MM.1S (cell line): Measurements from ENCODE around the gene MECP2.

ENCODE experiments used
- DNase-seq: peaks from one replicate; pipeline ENCODE4 v3.0.0-alpha.2; 2015
- H2AFZ ChIP-seq: fragments of 300-600 bp; sonication (generic); 2 replicates; pipeline ENCODE4 v1.6.0; 2016; ENCODE audit warnings: antibody characterized with exemption, low read length
- H3F3A ChIP-seq: fragments of 300-600 bp; sonication (generic); 2 replicates; pipeline ENCODE4 v1.6.1; 2016; ENCODE audit warnings: mild to moderate bottlenecking, antibody characterized with exemption, low read length, moderate library complexity, mixed read lengths; ENCODE audit not compliant: insufficient read depth
- H3K27ac ChIP-seq: fragments of 300-600 bp; sonication (generic); 2 replicates; pipeline ENCODE4 v1.5.1; 2016; ENCODE audit warnings: mild to moderate bottlenecking, low read length
- H3K27me3 ChIP-seq: fragments of 300-600 bp; sonication (generic); replicated peaks from 2 replicates; pipeline ENCODE4 v1.6.0; 2016; ENCODE audit warnings: low read length; ENCODE audit not compliant: insufficient read depth
- H3K36me3 ChIP-seq: fragments of 300-600 bp; sonication (generic); replicated peaks from 2 replicates; pipeline ENCODE4 v1.6.1; 2016; ENCODE audit warnings: mild to moderate bottlenecking, low read length, mixed read lengths; ENCODE audit not compliant: insufficient read depth
- H3K4me1 ChIP-seq: fragments of 300-600 bp; sonication (generic); 2 replicates; pipeline ENCODE4 v1.6.1; 2016; ENCODE audit warnings: low read length, mixed read lengths
- H3K4me2 ChIP-seq: fragments of 300-600 bp; sonication (generic); 2 replicates; pipeline ENCODE4 v1.6.0; 2016; ENCODE audit warnings: low read depth, low read length
- H3K4me3 ChIP-seq: fragments of 300-600 bp; sonication (generic); 2 replicates; pipeline ENCODE4 v1.5.1; 2016; ENCODE audit warnings: low read length, mixed read lengths
- H3K79me2 ChIP-seq: fragments of 300-600 bp; sonication (generic); 2 replicates; pipeline ENCODE4 v1.6.1; 2016; ENCODE audit warnings: mixed run types, low read length, mixed read lengths
- H3K9ac ChIP-seq: fragments of 300-600 bp; sonication (generic); 2 replicates; pipeline ENCODE4 v1.6.1; 2016; ENCODE audit warnings: low read length, mixed read lengths
- H3K9me2 ChIP-seq: fragments of 300-600 bp; sonication (generic); replicated peaks from 2 replicates; pipeline ENCODE4 v1.6.1; 2016; ENCODE audit warnings: mild to moderate bottlenecking, low read length, mixed read lengths; ENCODE audit not compliant: insufficient read depth
- H3K9me3 ChIP-seq: fragments of 300-600 bp; sonication (generic); replicated peaks from 2 replicates; pipeline ENCODE4 v1.6.1; 2016; ENCODE audit warnings: mild to moderate bottlenecking, low read length, mixed read lengths; ENCODE audit not compliant: insufficient read depth
- H4K20me1 ChIP-seq: fragments of 300-600 bp; sonication (generic); 2 replicates; pipeline ENCODE4 v1.6.1; 2016; ENCODE audit warnings: mild to moderate bottlenecking, low read length, moderate library complexity, mixed read lengths; ENCODE audit not compliant: insufficient read depth
- EZH2 ChIP-seq: fragments of 300-600 bp; sonication (generic); optimal IDR thresholded peaks from 2 replicates; pipeline ENCODE3; 2017; ENCODE audit warnings: low read depth, mild to moderate bottlenecking, antibody characterized with exemption, low read length, mixed read lengths
- EZH2phosphoT487 ChIP-seq: fragments of 300-600 bp; sonication (generic); IDR thresholded peaks from 2 replicates; pipeline ENCODE4 v1.6.1; 2018; ENCODE audit warnings: antibody characterized with exemption, low read length
- TF ChIP-seq, protein P1 (sequence below): fragments of 300-600 bp; sonication (generic); IDR thresholded peaks from 2 replicates; pipeline ENCODE4 v1.5.1; 2016; ENCODE audit warnings: antibody characterized with exemption, low read length, mixed read lengths

MECP2 gene

DNA sequence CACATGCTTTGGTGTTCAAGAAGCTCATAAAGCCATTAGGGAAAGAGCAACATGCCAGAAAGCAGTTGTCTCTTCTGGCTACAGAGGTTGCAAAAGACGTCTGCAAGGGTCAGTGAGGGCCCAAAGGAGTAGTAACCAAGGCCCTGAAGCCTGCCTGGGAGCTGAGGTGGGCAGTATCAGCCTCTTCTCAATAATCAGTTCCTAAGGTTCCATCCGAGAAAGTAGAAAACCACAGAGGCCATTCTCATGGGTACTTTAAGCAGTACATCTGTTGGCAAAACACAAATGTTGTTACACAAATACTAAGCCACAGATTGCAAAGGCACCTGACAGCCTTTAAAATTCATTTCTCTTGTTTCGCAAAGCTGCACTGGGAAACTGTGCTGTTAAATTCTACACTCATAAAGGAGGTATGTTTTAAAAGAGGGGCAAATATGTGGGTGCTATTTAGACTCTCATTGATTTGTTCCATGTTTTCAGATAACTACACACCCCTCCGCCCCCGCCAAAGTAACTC, 37.7 kb downstream of the MECP2 start:
- DNase-seq, result no peak
- no peak overlapping the region for H3K4me3 ChIP-seq
- no peaks in the 10 kb centered on the region for H3K27me3 ChIP-seq
- no peaks in the 10 kb centered on the region for H4K20me1 ChIP-seq
- H3K4me1 ChIP-seq, result no peaks in the 10 kb centered on the region
- peaks cover 68% of the 10 kb centered on the region for H3K79me2 ChIP-seq
- H3K36me3 ChIP-seq, result no peaks in the 10 kb centered on the region
- no peak overlapping the region for H3K27ac ChIP-seq
- no peak overlapping the region for H3K9ac ChIP-seq
- no peaks in the 10 kb centered on the region for H3F3A ChIP-seq
- TF ChIP-seq EZH2phosphoT487 (no peak), EZH2 (no peak)
- TF ChIP-seq, protein P1, sequence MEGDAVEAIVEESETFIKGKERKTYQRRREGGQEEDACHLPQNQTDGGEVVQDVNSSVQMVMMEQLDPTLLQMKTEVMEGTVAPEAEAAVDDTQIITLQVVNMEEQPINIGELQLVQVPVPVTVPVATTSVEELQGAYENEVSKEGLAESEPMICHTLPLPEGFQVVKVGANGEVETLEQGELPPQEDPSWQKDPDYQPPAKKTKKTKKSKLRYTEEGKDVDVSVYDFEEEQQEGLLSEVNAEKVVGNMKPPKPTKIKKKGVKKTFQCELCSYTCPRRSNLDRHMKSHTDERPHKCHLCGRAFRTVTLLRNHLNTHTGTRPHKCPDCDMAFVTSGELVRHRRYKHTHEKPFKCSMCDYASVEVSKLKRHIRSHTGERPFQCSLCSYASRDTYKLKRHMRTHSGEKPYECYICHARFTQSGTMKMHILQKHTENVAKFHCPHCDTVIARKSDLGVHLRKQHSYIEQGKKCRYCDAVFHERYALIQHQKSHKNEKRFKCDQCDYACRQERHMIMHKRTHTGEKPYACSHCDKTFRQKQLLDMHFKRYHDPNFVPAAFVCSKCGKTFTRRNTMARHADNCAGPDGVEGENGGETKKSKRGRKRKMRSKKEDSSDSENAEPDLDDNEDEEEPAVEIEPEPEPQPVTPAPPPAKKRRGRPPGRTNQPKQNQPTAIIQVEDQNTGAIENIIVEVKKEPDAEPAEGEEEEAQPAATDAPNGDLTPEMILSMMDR, result no peak
- no peak overlapping the region for H2AFZ ChIP-seq
- H3K9me2 ChIP-seq, result no peaks in the 10 kb centered on the region
- no peaks in the 10 kb centered on the region for H3K9me3 ChIP-seq
- no peak overlapping the region for H3K4me2 ChIP-seq

DNA sequence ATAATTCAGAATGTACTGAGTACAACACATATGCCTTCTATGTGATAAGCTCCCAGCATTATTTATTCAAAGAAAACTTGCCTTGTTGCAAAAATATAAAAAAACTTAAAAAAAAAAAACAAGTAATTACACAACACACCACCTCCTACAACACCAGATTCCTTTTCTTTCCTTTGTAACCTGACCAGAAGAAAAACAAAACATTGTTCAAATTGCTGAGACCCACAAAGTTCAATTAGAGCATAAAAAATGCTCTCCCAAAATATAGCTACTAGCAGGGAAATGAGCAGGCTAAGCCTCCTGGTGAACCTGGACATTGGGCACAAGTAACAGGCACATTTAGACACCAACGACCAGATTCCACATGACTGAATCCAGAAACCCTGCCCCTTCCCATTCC, 38.3 kb downstream of the MECP2 start:
- Histone ChIP-seq H3K4me2 (no peak overlapping the region), H2AFZ (no peak overlapping the region), H3K9ac (no peak overlapping the region), H3K27ac (no peak overlapping the region), H3K9me2 (no peaks in the 10 kb centered on the region), H3K9me3 (no peaks in the 10 kb centered on the region), H3K36me3 (no peaks in the 10 kb centered on the region), H4K20me1 (no peaks in the 10 kb centered on the region), H3K4me3 (no peak overlapping the region), H3K79me2 (peaks cover 62% of the 10 kb centered on the region), H3F3A (no peaks in the 10 kb centered on the region), H3K27me3 (no peaks in the 10 kb centered on the region), H3K4me1 (no peaks in the 10 kb centered on the region)
- DNase-seq, result no peak
- no peak for TF ChIP-seq EZH2
- TF ChIP-seq, protein P1, result no peak
- TF ChIP-seq EZH2phosphoT487, result no peak

DNA sequence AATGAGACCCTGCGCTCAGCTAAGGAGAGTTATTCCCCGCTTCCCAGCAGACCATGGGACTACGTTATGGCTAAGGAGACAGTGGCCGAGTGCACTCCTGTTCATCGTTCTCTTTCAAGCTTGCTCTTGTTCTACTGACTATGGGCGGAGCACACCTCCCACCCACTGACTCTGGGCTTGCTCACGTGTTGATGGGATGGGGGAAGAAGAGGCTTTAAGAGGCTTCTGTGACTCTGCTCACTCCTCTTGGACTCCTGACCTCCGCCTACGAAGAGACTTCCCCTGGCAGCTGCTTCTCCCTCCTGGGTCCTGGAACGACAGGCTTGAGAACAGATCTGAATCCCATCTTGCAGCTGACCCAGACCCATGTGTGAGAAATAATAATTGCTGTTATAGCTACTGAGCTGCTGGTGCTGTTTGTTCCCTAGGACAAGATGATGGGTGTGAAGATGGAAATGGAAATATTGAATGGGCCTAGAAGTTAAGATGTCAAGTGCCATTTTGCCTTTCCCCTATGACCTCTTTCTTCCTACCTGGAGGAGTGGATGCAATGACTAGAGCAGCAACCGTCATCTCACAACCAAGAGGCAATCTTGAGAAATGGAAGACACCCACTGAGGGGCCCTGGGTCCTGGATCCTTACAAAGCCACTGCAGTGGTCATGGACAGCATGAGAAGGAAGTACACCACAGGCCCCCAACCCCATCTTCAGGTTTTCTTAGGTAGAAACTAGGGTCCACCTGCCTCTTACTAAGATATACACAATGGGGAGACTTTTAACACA, 39.1 kb downstream of the MECP2 start:
- Histone ChIP-seq H3K27me3 (no peaks in the 10 kb centered on the region), H3K9ac (no peak overlapping the region), H3K9me3 (no peaks in the 10 kb centered on the region), H3K9me2 (no peaks in the 10 kb centered on the region), H3K4me2 (no peak overlapping the region), H3K4me1 (no peaks in the 10 kb centered on the region), H3K4me3 (no peak overlapping the region), H4K20me1 (no peaks in the 10 kb centered on the region), H3K27ac (no peak overlapping the region), H3K79me2 (peaks cover 54% of the 10 kb centered on the region), H3F3A (no peaks in the 10 kb centered on the region), H2AFZ (no peak overlapping the region), H3K36me3 (no peaks in the 10 kb centered on the region)
- no peak for DNase-seq
- TF ChIP-seq, protein P1, result no peak
- no peak for TF ChIP-seq EZH2
- TF ChIP-seq EZH2phosphoT487, result no peak
